A673 (cell line): ENCODE results near the gene ACKR1. TPM values are rescaled to one million over a fixed set of nuclear protein-coding genes. Genes with fewer than 3 reads are reported as not detected.

Experiments used
- BruUV-seq: library from RNA; stranded (reverse); fragments of 400-500 nt; replicated peaks from 2 replicates; lab custom pipeline; 2021; lab: Mats Ljungman, UMichigan
- CTCF ChIA-PET: fragments of 300-600 bp; sonication (Branson Sonifier 250); formaldehyde crosslinking; loops from one replicate; lab custom pipeline; 2022; ENCODE audit warnings: antibody characterized with exemption; lab: Charles Lee
- POLR2A ChIA-PET: fragments of 300-600 bp; sonication (Branson Sonifier 250); formaldehyde crosslinking; loops from one replicate; lab custom pipeline; 2022; ENCODE audit warnings: antibody characterized with exemption; ENCODE audit not compliant: low non-redundant PET; lab: Charles Lee
- DNase-seq: peaks from one replicate; pipeline ENCODE4 v3.0.0-alpha.2; 2015; ENCODE audit warnings: low spot score
- H3K27ac ChIP-seq: fragments of 200-600 bp; sonication (generic); 2 replicates; pipeline ENCODE4 v1.5.1; 2016; ENCODE audit warnings: mixed run types, low read depth, mild to moderate bottlenecking, mixed read lengths, antibody characterized with exemption, low read length; ENCODE audit not compliant: poor library complexity, severe bottlenecking
- H3K27me3 ChIP-seq: fragments of 200-600 bp; sonication (generic); replicated peaks from 2 replicates; pipeline ENCODE4 v1.6.1; 2017; ENCODE audit warnings: mixed run types, low read depth, mild to moderate bottlenecking, mixed read lengths, antibody characterized with exemption, low read length; ENCODE audit not compliant: insufficient read depth, poor library complexity
- H3K36me3 ChIP-seq: fragments of 200-600 bp; sonication (generic); 2 replicates; pipeline ENCODE4 v1.6.1; 2016; ENCODE audit warnings: mixed run types, mild to moderate bottlenecking, mixed read lengths, antibody characterized with exemption, low read length; ENCODE audit not compliant: insufficient read depth, poor library complexity, severe bottlenecking
- H3K4me1 ChIP-seq: fragments of 200-600 bp; sonication (generic); 2 replicates; pipeline ENCODE4 v1.6.1; 2017; ENCODE audit warnings: mixed run types, mild to moderate bottlenecking, mixed read lengths, antibody characterized with exemption, low read length; ENCODE audit not compliant: insufficient read depth, poor library complexity, severe bottlenecking
- H3K4me3 ChIP-seq: fragments of 200-600 bp; sonication (generic); 2 replicates; pipeline ENCODE4 v1.5.1; 2016; ENCODE audit warnings: low read depth, mixed run types, mild to moderate bottlenecking, mixed read lengths, low read length; ENCODE audit not compliant: poor library complexity, severe bottlenecking
- H3K9me3 ChIP-seq: fragments of 200-600 bp; sonication (generic); 2 replicates; pipeline ENCODE4 v1.6.1; 2016; ENCODE audit warnings: mixed run types, low read depth, mild to moderate bottlenecking, mixed read lengths, antibody characterized with exemption, low read length; ENCODE audit not compliant: poor library complexity, severe bottlenecking
- EZH2 ChIP-seq: fragments of 200-600 bp; sonication (generic); IDR thresholded peaks from 2 replicates; pipeline ENCODE4 v1.6.1; 2017; ENCODE audit warnings: borderline replicate concordance, low read depth, mild to moderate bottlenecking, mixed read lengths, antibody characterized with exemption, low read length; ENCODE audit not compliant: poor library complexity, severe bottlenecking
- intact Hi-C: fragments of 100-400 bp; cut with micrococcal nuclease; formaldehyde crosslinking; loops from one replicate; pipeline ENCODE4 v1.10.0; 2022; ENCODE audit not compliant: unreplicated experiment
- total RNA-seq: library from RNA; stranded (reverse); gene quantifications from 2 replicates; pipeline ENCODE4 v1.2.3, GENCODE V29; 2021
- TF ChIP-seq, protein P1 (sequence below): fragments of 300-800, 200-600 bp; sonication (generic); conservative IDR thresholded peaks from 2 replicates; pipeline ENCODE4 v1.5.1; 2017; ENCODE audit warnings: low read depth, mild to moderate bottlenecking, antibody characterized with exemption, low read length, moderate library complexity, mixed read lengths

Gene ACKR1
- total RNA-seq, 1 experiment from 2014 or later = not detected

DNA sequence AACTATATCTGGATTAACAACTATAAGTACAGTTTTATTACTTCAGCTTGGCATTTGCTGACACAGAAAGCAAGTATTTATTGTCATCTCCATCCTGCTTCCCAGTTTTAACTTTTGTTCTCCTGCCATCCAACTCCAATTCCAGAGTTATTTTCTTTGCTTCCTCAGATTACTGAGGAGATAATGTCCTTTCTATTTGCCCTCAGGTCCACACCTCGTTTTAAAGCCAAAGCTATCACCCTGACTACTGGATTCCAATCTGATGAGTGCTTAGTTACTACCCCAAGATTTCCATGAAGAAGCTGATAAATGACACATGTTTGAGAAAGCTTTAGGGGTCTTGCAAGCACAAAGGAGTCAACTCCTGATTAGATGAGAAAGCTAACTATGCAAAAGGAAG lies 25.2 kb downstream of the ACKR1 start:
- TF ChIP-seq, protein P1, sequence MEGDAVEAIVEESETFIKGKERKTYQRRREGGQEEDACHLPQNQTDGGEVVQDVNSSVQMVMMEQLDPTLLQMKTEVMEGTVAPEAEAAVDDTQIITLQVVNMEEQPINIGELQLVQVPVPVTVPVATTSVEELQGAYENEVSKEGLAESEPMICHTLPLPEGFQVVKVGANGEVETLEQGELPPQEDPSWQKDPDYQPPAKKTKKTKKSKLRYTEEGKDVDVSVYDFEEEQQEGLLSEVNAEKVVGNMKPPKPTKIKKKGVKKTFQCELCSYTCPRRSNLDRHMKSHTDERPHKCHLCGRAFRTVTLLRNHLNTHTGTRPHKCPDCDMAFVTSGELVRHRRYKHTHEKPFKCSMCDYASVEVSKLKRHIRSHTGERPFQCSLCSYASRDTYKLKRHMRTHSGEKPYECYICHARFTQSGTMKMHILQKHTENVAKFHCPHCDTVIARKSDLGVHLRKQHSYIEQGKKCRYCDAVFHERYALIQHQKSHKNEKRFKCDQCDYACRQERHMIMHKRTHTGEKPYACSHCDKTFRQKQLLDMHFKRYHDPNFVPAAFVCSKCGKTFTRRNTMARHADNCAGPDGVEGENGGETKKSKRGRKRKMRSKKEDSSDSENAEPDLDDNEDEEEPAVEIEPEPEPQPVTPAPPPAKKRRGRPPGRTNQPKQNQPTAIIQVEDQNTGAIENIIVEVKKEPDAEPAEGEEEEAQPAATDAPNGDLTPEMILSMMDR = no peak
- no peak for TF ChIP-seq EZH2
- Histone ChIP-seq H3K27me3 (peaks cover 29% of the 10 kb centered on the region), H3K4me1 (no peaks in the 10 kb centered on the region), H3K27ac (no peak overlapping the region), H3K9me3 (no peaks in the 10 kb centered on the region), H3K4me3 (no peak overlapping the region), H3K36me3 (no peaks in the 10 kb centered on the region)
- POLR2A ChIA-PET = no interaction called here
- no TSS peak for BruUV-seq
- intact Hi-C loops = no loop called here
- CTCF ChIA-PET = no interaction called here
- no peak for DNase-seq

DNA sequence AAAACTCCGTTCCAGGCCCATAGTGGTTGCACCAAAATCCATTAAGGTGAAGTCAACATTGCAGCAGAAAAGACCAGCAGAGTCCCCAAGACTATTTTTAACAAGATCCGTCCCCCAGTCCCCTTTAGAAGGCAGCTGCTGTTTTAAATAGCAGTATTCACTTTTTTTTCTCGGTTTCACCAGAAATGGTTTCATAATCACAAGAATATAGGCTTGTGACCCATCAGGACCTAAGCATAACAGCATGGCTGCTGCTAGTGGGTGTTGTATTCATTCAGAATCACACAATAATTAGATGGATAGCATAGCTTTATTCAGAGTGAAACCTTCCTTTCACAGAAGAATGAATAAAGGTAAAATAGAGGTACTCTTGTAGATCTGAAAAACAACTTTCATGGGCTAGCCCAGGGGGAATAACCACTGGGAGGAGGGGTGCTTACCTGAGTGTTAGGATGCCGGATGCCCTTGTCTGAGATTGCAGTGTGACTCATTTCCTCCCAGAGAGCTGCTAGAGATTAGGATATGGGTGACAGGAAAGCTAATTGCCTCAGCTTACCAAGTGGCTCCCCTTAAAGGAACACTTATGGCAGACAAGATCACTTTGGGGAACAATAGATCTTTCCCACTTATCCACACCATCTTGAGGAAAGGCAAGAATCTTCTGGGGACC lies 35.0 kb downstream of the ACKR1 start:
- BruUV-seq = no TSS peak
- Histone ChIP-seq H3K27ac (no peak overlapping the region), H3K4me3 (no peak overlapping the region), H3K27me3 (no peaks in the 10 kb centered on the region), H3K4me1 (no peaks in the 10 kb centered on the region), H3K36me3 (no peaks in the 10 kb centered on the region), H3K9me3 (peaks cover 4% of the 10 kb centered on the region)
- TF ChIP-seq, protein P1 = no peak
- TF ChIP-seq EZH2 = no peak
- CTCF ChIA-PET = interaction anchor here (0.5 kb wide), 1 partner anchor 26 kb away, joined by 3 read pairs; no protein-coding TSS in a partner anchor
- POLR2A ChIA-PET = no interaction called here
- intact Hi-C loops = no loop called here
- no peak for DNase-seq

DNA sequence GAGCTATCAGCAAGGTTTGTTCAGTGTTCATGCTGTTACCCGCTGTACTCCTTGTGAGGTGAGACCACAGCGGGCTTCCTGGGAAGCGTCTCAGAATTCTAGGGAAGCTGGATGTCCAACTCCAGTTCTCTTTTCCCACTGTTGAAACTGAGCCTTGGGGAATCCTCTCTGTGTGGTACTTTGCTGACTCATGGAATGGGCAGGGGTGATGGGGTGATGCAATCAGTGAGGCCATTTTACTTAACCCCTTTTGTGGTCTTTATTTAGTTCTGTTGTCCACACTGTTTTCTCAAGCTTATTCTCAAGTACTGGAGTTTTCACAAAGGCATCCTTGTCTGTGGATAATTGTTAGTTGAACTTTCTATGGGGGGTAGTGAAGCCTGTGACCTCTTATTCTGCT lies 42.6 kb downstream of the ACKR1 start:
- CTCF ChIA-PET = no interaction called here
- Histone ChIP-seq H3K4me3 (no peak overlapping the region), H3K4me1 (no peaks in the 10 kb centered on the region), H3K27ac (no peak overlapping the region), H3K9me3 (peaks cover 3% of the 10 kb centered on the region), H3K36me3 (no peaks in the 10 kb centered on the region), H3K27me3 (peaks cover 22% of the 10 kb centered on the region)
- TF ChIP-seq, protein P1 = no peak
- no peak for TF ChIP-seq EZH2
- POLR2A ChIA-PET = no interaction called here
- DNase-seq = no peak
- intact Hi-C loops = no loop called here
- BruUV-seq = no TSS peak
